Left kidney (tissue), 1 donor: Measurements from ENCODE around the gene EPYC. TPM values are rescaled to one million over a fixed set of nuclear protein-coding genes. Genes with fewer than 3 reads are reported as not detected.

ENCODE experiments used
- polyA plus RNA-seq: library from polyadenylated mRNA; unstranded; fragments of 120-200 nt; gene quantifications from one replicate; pipeline ENCODE4 v1.2.1, GENCODE V29; 2013; ENCODE audit not compliant: insufficient read length

The EPYC gene
- polyA plus RNA-seq, 1 donor: not detected

Other genes starting within 250 kb of the EPYC start
- not detected for gene CCER1, start 49.8 kb downstream of the EPYC start, polyA plus RNA-seq
- not detected for gene KERA, start 53.1 kb upstream of the EPYC start, polyA plus RNA-seq
- 31.5 TPM for gene LUM, start 106.5 kb upstream of the EPYC start, polyA plus RNA-seq
- 366 TPM for gene DCN, start 177.8 kb upstream of the EPYC start, polyA plus RNA-seq